CD4-positive, alpha-beta T cell treated with Interleukin-10 for 1 hour (primary cell): ENCODE measurements around the gene ALDH1L1.
"Not testable (repeated sequence)": the region's sequence is repeated elsewhere in the genome, so short reads cannot be mapped to it uniquely, and the experiment has no call there.

ENCODE experiments used
- DNase-seq: peaks from one replicate; pipeline ENCODE4 v3.0.0-alpha.2; 2020

Gene ALDH1L1

DNA sequence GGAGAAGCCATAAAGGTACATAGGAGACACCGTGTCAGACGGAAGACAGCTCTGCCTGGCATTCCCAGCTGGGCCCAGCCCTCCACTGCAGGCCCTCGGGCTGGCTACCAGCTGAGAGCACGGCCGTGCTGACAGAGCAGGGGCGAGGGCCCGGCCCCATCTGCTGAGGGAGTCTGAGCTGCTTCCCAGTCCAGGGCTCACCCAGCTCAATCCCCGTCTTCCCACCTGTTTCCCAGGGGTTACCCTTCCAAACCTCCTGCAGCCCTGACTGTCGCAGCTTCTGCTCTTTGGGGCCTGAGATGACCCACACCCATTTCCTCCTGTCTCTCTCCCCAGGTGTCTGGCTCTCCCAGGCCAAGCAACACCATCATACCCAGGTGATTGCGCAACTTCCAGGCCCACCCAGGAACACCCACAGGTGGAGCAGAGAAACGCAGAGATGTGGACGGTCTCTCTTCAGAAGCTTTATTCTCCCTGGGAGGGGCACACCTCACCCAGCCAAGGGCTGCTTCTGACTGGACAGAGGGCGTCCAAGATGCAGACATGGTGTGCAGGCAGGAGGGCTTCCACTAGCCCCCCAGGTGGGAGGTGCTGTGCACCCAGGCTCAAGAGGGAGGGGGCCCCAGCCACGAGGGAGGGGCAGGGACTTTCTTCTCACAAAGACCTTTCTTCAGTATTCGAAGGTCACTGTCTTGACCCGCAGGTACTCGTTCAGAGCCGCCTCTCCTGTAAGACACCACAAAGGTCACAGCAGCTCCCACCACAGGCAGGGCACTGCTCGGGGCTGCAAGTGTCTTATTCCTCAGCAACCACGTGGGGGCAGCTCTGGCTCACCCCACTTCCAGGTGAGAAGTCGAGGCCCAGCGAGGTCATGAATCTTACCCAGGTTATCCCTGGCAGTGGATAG lies 77.0 kb downstream of the ALDH1L1 start:
- no peak for DNase-seq

DNA sequence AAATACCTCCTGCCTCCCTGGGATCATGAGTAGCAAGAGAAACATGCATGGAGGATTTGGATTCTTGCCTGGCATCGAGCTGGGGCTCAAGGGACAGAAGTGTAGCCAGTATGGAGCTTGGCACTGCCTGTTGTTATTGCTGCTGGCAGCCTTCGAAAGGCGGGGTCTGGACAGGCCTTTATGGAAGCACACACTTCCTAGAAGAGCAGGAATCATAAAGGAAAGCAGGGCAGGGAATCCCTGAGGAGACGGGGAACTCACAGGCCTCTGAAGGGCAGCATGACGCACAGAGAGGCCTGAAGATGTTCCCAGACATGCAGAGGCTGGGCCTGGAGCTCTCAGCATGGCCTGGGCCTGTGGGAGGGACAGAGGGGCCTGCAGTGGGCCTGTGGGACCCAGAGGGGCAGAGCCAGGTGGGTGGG lies 77.8 kb downstream of the ALDH1L1 start:
- DNase-seq, result no peak

DNA sequence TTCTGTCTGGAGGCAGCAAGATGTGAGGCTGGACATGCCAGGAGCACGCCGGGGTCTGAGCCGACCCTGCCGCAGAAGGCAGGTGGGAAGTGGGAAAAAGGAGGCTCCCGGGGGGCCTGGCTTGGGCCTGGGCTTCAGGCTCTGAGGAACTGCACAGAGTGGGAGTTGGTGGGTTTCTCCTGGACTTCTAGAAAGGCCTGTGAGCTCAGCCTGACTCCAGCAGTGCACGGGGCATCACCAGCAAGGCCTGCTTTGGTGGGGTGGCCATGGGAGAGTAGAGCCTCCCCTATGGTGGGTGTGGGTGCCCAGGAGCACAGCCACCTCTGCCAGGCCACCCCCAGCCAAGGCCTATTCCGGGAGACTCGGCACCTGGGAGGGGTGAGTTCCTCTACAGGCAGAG lies 78.4 kb downstream of the ALDH1L1 start:
- DNase-seq, result no peak

DNA sequence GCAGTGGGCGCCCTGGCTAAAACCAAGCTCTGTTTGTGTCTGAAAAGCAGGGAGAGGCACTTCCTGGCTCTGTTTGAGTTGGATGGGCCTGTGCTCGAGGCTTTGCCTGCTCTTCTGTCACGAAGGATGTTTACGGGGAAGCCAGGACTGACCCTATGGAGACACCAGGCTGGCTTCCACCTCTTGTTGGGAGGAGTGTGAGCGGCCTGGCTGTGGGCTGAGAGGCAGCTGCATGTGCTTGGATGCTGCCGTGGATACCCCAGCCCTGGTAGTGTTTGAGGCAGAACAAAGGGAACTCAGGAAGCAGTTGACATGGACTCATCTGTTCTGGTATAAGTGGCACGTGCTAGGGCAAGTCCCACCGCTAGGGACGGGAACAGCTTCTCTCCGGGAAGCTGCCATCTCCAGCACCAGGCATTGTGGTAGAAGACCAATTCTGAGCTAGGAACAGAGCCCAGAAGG lies 78.8 kb downstream of the ALDH1L1 start:
- DNase-seq, result no peak

DNA sequence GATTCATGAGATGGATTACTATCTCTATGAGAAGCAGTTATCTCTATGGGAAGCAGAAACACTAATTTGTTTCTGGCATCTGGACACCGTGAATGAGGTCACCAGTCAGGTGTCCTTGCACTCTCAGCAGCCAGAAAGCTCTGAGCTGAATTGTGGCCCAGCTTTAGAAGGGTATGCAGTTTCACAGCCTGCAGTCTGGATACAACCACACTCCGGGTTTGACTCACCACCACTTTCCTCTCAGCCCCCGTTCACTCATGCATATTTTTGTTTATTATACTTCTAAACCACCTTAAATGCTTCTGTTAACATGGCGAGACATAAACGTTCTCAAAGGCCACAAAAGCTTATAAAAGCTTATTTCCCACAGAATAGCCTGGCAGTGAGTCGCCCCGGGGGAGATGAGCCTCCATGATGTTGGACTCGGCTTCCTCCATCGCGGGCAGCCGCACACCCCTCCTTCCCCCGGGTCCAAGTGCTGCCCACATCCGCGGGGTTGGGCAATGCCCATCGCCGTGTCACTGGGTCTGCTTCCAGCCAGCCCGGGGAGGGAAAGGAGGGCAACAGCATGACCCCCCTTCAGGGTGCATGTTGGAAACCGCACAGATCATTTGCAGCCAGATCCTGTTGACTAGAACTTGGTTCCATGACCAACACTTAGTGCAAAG lies 79.6 kb downstream of the ALDH1L1 start:
- no peak for DNase-seq

DNA sequence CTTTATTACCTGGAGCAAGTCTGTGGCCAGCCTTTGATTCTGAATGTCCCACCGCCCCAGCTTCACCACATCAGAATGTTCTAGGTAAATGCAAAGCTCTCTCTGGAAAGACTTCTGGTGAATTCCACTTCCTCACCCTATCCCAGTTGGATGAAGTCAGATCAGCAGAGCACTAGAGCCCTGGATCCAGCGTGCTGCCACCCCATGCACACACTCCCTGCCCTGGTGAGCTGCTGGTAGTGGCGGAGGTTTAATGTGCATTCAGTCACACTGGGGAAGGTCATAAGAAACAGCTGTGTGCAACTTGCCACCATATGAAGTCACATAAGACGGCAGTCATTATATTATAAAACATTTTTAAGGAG lies 80.1 kb downstream of the ALDH1L1 start:
- DNase-seq, result no peak

DNA sequence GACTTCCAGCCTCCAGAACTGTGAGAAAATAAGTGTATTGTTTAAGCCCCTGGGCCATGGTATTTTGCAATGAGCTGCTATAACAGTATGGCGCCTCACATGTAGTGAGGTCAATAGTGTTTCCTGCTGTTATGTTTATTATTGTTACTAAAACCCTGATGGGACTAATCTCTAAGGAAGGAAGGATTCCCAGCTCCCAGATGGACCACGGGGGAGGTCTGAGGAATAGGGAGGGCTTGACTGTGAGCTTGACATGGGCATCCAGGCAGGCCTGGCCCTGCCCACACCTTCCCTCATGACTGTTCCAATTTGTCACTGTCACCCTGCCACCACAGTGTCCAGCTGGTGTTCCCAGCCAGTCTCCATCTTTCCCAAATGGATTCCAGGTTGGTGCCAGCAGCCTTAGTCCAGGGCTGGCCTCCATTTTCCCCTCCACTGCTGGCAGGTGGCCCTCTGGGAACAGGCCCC lies 82.0 kb downstream of the ALDH1L1 start:
- no peak for DNase-seq

DNA sequence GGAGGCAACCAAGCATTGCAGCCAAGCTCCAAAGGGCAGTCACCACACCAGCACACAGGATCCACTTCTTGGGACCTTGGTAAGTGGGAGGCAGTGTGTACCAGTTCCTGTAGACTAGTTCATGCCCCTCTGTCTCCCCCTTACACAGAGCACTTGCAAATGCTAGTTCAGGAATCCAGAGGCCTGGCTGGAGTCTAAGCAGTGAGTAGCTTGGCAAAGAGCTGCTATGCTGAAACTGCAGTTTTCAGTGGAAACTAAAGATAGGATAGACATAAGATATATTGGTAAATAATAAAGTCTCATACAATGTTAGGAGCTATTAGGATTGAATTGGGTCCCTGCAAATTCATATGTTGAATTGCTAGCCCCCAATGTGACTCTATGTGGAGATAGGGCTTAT lies 82.6 kb downstream of the ALDH1L1 start:
- DNase-seq, result no peak

DNA sequence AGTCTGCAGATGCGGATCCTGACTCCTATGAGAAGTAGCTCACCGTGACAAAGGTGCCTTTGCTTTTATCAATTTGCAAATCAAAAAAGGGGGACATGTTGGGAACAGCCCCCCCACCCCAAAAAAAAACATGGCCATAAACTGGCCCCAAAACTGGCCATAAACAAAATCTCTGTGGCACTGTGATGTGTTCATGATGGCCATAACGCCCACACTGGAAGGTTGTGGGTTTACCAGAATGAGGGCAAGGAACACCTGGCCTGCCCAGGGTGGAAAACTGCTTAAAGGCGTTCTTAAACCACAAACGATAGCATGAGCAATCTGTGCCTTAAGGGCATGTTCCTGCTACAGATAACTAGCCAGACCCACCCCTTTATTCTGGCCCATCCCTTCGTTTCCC lies 84.1 kb downstream of the ALDH1L1 start:
- DNase-seq, result not testable (repeated sequence)

DNA sequence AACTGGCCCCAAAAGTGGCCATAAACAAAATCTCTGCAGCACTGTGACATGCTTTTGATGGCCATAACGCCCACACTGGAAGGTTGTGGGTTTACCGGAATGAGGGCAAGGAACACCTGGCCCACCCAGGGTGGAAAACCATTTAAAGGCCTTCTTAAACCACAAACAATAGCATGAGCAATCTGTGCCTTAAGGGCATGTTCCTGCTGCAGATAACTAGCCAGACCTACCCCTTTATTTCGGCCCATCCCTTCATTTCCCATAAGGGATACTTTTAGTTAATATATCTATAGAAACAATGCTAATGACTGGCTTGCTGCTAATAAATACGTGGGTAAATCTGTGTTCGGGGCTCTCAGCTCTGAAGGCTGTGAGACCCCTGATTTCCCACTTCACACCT lies 88.3 kb downstream of the ALDH1L1 start:
- DNase-seq, result not testable (repeated sequence)

DNA sequence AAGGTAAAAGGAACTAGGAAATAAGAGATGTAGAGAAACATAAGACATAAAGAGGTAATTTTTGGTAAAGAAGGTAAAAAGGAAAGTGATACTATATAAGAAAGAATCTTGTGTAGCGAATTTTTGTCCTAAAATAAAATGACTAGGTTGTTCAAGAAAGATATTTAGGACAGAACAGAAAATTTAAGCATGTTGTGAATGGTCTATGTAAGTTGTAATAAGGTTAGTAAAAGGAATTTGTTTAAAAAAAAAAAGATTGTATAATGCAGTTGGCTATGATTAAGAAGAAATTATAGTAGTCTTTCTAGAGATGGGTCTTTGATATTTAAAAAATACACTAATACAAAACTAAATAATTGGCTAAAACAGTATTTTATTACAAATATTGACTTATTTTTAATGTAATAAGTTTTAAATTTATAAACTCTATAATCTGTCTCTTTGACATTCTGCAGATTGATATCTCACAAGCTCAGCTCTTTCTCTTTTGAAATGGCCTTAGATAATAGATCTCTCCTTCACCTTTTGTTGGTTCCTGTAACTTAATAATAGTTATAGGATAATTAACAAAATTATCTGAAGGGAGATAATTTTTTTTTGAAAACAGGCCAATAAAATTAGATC lies 92.7 kb downstream of the ALDH1L1 start:
- DNase-seq, result no peak

DNA sequence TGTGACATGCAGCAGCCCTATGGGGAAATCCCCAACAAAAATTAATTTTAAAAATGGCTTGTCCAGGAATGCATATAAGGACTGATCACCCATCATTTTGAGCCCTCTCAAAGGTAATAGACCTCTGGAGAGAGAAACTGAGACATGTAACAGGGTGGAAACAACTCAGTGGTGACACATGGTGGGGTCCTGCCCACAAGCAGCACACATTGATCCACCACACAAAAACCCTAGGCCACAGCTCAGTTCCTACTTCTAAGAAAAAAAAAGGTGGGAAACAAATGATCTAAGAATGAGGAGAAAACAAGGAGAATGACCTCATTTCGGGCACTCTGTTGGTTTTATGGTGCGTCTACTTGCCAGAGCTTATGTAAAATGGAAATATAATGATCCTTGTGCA lies 94.5 kb downstream of the ALDH1L1 start:
- DNase-seq, result no peak

DNA sequence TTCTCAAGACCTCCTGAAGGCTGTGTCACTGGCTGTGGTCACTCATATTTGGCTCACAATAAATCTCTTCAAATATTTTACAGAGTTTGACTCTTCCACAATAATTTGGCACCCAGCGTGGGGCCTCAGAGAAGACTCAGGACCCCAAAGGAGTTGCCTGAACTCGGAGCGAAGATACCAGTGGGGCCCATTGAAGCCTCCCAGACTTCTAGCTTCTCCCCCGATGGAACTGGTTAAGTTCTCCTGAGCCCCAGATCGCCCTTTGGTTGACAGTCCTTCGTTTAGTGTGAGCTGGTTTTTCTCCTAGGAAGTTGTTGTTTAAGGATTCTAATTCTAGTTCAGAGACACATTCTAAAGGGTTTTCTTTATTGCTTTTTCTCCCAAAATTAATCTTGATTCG lies 95.1 kb downstream of the ALDH1L1 start:
- DNase-seq, result no peak

DNA sequence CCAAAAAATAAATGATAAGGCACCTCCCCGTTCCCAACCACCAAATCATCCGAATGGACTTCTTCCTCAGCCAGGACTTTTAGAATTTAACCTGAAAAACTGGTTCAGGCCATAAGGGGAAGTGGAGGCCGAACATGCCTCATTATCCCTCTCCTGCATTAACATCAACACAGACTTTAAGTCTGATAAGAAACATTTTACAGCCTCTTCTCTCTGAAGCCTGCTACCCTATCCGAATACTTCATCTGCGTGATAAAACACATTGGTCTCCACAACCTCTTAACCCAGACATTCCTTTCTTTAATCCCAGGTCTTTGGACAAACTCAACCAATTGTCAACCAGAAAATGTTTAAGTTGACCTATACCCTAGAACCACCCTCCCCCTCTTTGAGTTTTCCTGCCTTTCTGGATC lies 95.6 kb downstream of the ALDH1L1 start:
- no peak for DNase-seq

DNA sequence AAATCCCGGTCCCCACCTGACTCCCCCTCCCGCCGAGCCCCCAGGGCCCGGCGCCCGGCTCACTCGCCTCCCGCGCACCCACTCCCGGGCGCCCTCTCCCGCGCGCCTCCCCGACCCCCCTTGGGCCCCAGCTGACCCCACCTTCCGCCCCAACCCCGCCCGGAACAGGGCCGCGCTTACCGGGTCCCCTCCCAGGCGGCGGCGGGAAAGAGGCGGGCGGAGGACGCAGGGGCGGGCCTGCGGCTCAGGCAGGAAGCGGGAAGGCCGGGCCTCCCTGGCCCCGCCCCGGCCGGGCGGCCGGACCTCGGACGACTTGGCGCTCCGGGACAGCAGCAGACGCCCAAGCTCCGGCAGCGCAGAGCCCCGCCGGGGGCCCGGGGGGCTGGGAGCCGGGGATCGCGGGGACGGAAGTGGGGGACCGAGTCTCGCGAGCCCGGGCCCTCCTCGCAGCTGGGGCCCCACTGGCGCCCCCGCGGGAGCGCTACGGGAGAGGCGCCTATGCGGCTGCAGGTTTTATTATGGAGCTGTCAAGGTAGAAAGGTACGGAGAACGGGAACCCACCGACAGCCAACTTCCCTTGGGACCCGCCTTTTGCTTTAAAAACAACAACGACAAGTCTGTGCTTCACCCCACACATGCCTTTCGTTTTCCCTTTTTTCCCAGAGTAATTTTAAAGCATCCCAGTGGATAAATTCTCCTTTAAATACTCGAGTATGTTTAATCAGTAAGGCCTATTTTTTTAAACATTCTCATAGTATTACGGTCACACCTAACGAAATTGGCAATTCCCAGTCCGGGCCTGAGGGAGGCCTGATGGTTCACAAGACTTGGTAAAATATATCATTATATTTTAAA lies 96.2 kb downstream of the ALDH1L1 start, which contains the start of gene SLC41A3:
Gene SLC41A3 (minus strand): TSS at position 212 of the 855 bp plus-strand sequence. CDS start 15,905 bp downstream, outside the sequence.
- peak; percentile 85 for DNase-seq

DNA sequence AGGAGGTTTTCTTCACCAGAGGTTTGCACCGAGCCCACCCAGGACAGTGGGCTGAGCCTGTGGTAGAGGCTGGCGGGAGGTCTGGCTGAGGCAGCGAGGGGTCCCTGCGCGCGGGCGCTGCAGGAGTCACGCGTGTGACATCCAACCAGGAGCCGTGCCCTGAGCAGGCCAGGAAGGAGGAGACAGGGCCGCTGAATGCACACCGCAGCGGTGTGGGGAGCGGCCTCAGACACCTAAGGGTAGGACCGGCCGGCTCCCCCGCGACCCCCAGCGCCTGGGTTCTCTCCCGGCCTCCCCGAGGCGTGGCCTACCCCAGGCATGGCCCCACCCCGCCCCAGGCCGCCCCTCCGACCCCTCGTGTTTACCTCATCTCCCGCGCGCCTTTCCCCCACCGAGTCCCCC lies 96.9 kb downstream of the ALDH1L1 start:
- peak; percentile 47 for DNase-seq

DNA sequence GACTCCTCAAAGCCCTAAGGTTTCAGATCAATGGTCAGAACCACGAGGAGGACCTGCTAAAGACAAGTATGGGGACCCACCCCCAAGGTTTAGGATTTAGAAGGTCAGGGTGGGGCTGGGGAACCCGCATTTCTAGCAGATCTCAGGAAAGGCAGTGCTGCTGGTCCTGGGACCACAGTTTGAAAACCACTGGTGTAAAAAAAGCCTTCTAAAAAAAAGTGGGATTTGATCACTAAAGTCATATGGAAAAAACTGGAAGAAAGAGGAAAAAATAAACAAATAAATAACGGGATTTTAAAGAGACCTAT lies 97.3 kb downstream of the ALDH1L1 start:
- DNase-seq, result no peak

DNA sequence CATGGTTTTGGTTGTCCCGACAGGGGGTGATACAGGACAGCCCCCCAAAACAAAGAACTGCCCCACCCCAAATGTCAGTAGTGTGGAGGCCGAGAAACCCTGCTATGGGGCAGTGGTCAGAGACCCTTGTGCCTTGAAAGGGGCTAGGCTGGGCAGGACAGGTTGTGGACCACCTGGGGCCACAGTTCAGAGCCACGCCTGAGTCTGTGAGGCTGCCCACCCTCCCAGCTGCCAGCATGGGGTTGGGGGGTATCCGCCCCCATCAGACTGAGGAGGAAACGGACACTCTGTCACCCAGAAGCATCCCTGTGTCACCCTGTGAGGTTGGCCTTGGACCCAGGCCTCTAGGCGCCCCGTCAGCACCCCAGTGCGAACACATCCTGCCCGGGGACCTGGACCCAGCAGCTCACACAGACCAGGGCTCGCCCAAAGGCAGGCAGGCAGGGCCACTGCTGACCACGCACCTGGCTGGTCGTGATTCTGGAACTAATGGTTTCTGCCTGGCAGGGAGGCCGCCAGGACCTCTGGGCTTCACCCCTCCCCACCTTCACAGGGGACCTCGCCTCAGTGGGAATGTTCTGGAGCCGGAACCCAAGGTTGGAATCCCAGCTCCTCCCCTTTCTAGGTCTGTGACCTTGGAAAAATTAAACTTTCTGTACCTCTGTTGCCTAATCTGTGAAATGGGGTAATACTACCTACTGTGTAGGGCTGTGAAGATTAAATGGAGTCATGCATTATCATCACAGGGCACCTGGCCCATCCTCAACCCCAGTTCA lies 97.8 kb downstream of the ALDH1L1 start:
- DNase-seq, result no peak

DNA sequence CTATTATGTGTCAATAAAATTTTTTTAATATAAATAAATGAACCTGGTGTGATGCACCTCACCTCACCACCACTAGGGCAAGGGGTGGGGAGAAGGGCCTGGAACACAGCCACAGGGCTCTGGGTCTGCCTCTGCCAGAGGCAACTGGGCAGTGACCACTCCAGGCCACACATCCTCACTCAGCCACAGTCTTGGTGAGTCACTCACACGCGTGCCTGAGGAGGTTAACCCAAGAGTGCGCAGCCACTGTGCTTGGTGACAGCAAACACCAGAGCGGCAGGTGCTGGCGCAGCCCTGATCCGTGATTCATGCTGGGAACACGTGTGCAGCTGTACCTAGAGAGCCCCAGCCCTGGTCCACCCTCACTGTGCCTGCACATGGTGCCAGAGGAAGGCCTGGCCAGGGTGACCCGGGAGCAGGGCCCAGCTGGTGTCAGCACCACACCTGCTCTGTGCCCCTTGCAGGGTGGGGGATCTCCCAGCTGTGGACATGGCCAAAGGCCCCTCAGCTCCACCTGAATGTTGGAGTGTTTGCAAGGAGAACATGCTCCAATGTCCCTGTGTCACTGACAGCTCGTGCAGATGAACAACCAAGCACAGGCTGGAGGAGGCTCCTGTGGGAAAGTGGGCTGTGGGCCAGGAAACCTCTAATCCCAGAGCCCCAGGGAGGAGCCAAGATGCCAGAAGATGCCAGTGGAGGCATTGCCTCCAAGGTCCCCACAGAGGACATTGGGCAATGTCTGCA lies 98.6 kb downstream of the ALDH1L1 start:
- DNase-seq, result peak; percentile 19

DNA sequence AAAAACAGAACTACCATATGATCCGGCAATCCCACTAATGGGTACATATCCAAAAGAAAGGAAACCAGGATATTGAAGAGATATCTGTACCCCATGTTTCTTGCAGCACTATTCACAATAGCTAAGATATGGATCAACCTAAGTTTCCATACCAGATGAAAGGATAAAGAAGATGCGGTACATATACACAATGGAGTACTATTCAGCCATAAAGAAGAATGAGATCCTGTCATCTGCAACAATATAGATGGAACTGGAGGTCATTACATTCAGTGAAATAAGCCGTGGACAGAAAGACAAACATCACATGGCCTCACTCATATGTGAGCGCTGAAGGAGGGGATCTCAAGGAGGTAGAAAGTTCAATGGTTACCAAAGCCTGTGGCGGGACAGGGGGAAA lies 99.4 kb downstream of the ALDH1L1 start:
- DNase-seq, result no peak

DNA sequence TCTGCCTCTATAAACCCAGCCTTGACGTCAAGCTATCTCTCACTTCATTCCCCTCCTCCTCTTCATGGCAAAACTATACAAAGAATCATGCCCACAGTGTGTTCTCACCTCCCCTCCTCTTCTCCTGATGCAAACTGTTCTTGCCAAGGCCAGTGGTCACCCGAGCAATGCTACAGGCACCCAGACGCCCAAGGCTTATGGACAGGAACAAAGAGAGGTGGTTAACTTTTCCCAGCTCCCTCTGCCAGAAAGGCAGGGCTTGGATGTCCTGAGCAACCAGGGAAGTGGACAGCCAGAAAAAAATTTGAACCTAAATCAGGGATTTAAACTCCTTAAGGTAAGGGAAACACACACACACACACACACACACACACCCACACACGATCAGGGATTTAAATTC lies 101.5 kb downstream of the ALDH1L1 start:
- no peak for DNase-seq
